ENCODE results near the gene ARMC5. TPM values are rescaled to one million over a fixed set of nuclear protein-coding genes. Genes with fewer than 3 reads are reported as not detected.

ARMC5 gene
- total and polyA plus RNA-seq, 9 of the 15 experiments (the other 6 are each of a cell fraction or from before 2014, with no cell fraction given) = 0.11 to 13.5 (median 2.1) TPM

GRCh38 chr16:31451681-31452351 lies 7.5 kb upstream of the ARMC5 start (continued):
- TF ChIP-seq CREB1 (IDR thresholded peaks at IDR 0.05) (no peak), CREB1 (CRISPR knock-in tag; IDR thresholded peaks at IDR 0.05) (no peak), TFAM (CRISPR knock-in tag; conservative IDR thresholded peaks at IDR 0.05) (no peak), ZNF764 (CRISPR knock-in tag; IDR thresholded peaks at IDR 0.05; ENCODE audit: low read depth) (no peak), HNRNPLL (IDR thresholded peaks at IDR 0.05; ENCODE audit: low read depth, low read length, poor library complexity, severe bottlenecking) (no peak), RAD21 (CRISPR knock-in tag; conservative IDR thresholded peaks at IDR 0.05 in 1 of 2, IDR thresholded peaks at IDR 0.05 in 1 of 2) (peak; percentile 12 to 58; a peak in 2 of 4 replicates), ZNF384 (IDR thresholded peaks at IDR 0.05; ENCODE audit: low read depth, low read length) (peak; percentile 50; the same call in 1 of the 2 replicates), PYGO2 (tag; IDR thresholded peaks at IDR 0.05) (no peak), E2F3 (CRISPR knock-in tag; IDR thresholded peaks at IDR 0.05) (no peak), MAZ (CRISPR knock-in tag; conservative IDR thresholded peaks at IDR 0.05 in 1 of 2, IDR thresholded peaks at IDR 0.05 in 1 of 2) (peak in 1 of 2 experiments; percentile 37; a peak in 1 of 4 replicates), YY1 (IDR thresholded peaks at IDR 0.05; ENCODE audit: borderline replicate concordance in 1 of 3, control insufficient read depth in 1 of 3, extremely low read depth in 1 of 3, insufficient read depth in 3 of 3, insufficient read length in 1 of 3, insufficient replicate concordance in 2 of 3, low read depth in 1 of 3, low read length in 2 of 3) (peak in 1 of 3 experiments; percentile 15), WHSC1 (IDR thresholded peaks at IDR 0.05; ENCODE audit: low read length) (no peak), MEIS2 (IDR thresholded peaks at IDR 0.05; ENCODE audit: partially characterized antibody) (no peak), SMAD4 (CRISPR knock-in tag; conservative IDR thresholded peaks at IDR 0.05) (no peak), PTBP1 (IDR thresholded peaks at IDR 0.05; ENCODE audit: low read depth, low read length) (no peak), CXXC5 (CRISPR knock-in tag; IDR thresholded peaks at IDR 0.05) (peak; percentile 43; the same call in 1 of the 2 replicates), ZNF740 (CRISPR knock-in tag; IDR thresholded peaks at IDR 0.05) (no peak), ZNF740 (tag; IDR thresholded peaks at IDR 0.05) (no peak), PTRF (tag; IDR thresholded peaks at IDR 0.05) (no peak), KDM1A (IDR thresholded peaks at IDR 0.05) (0 out of 4 replicates have a peak, but pooled peaks of 1 of the 2 experiments have one; percentile 6), E4F1 (CRISPR knock-in tag; IDR thresholded peaks at IDR 0.05; ENCODE audit: borderline replicate concordance) (no peak), MTA2 (IDR thresholded peaks at IDR 0.05; ENCODE audit: low read depth) (no peak; the same call in 1 of the 2 replicates), ZC3H11A (IDR thresholded peaks at IDR 0.05; ENCODE audit: low read depth, low read length) (no peak), RB1 (IDR thresholded peaks at IDR 0.05; ENCODE audit: low read depth) (no peak; the same call in 1 of the 2 replicates), MYC (IDR thresholded peaks at IDR 0.05; ENCODE audit: low read depth, low read length) (peak; percentile 70), MYC (CRISPR knock-in tag; IDR thresholded peaks at IDR 0.05; ENCODE audit: borderline replicate concordance, low read depth) (no peak)
